Heart left ventricle (tissue), 16 donors: ENCODE data around the gene LTF. TPM values are rescaled to one million over a fixed set of nuclear protein-coding genes. Genes with fewer than 3 reads are reported as not detected.

Experiments used
- ATAC-seq, 4 donors: fragments of 200-7000 bp; cut with Tn5 transposase; one replicate each; pipeline ENCODE4 v1.9.1; 2020 to 2022; ENCODE audit warnings: moderate library complexity in 4 of 4, mild to moderate bottlenecking in 3 of 4, moderate number of reproducible peaks in 1 of 4
- DNase-seq, 5 donors: peaks; one replicate each; pipeline ENCODE4 v3.0.0-alpha.2; 2020
- H3K27ac ChIP-seq, 12 donors: fragments of 200-600 bp; sonication (generic) in 4 of 12; one replicate each; pipeline versions ENCODE4 v1.5.0 to v1.8.0; 2016 to 2022; ENCODE audit warnings: mild to moderate bottlenecking in 2 of 12
- H3K27me3 ChIP-seq, 9 donors: fragments of 200-600 bp; sonication (generic) in 2 of 9; one replicate each; pipeline versions ENCODE4 v1.5.1 to v1.8.0; 2016 to 2022; ENCODE audit warnings: mild to moderate bottlenecking in 3 of 9
- H3K36me3 ChIP-seq, 9 donors: fragments of 200-600 bp; sonication (generic) in 2 of 9; one replicate each; pipeline versions ENCODE4 v1.5.0 to v1.8.0; 2018 to 2022; ENCODE audit warnings: mild to moderate bottlenecking in 2 of 9
- H3K4me1 ChIP-seq, 12 donors: fragments of 200-600 bp; sonication (generic) in 4 of 12; one replicate each; pipeline versions ENCODE4 v1.5.0 to v1.8.0; 2016 to 2022; ENCODE audit warnings: mild to moderate bottlenecking in 3 of 12
- H3K4me3 ChIP-seq, 12 donors: fragments of 200-600 bp; sonication (generic) in 4 of 12; one replicate each; pipeline versions ENCODE4 v1.5.0 to v1.8.0; 2017 to 2022; ENCODE audit warnings: mild to moderate bottlenecking in 9 of 12, moderate library complexity in 4 of 12
- H3K9me3 ChIP-seq, 12 donors: fragments of 200-600 bp; sonication (generic) in 4 of 12; one replicate each; pipeline versions ENCODE4 v1.5.0 to v1.8.0; 2016 to 2022; ENCODE audit warnings: mild to moderate bottlenecking in 1 of 12
- CTCF ChIP-seq, 12 donors: fragments of 200-600 bp; sonication (generic) in 4 of 12; IDR thresholded peaks; one replicate each; pipeline versions ENCODE4 v1.5.0 to v1.8.0; 2018 to 2022; ENCODE audit warnings: antibody characterized with exemption in 12 of 12, mild to moderate bottlenecking in 5 of 12
- POLR2A ChIP-seq, 2 donors: fragments of 450-650 bp; IDR thresholded peaks; one replicate each; pipeline ENCODE4 v1.6.1; 2017; ENCODE audit warnings: antibody characterized with exemption in 2 of 2, mild to moderate bottlenecking in 2 of 2, moderate library complexity in 2 of 2
- WGBS, 4 donors: extraction: QIAGEN DNeasy Blood & Tissue Kit in 2 of 4; methylation state at CpG; one replicate each; pipeline versions ENCODE4 v1.1.5 to v1.1.7; 2013 to 2018; 5-methylcytosine and 5-hydroxymethylcytosine counted together
- intact Hi-C, 10 donors: fragments of 100-400 bp; cut with DNase I; formaldehyde crosslinking; loops; one replicate each; pipeline versions ENCODE4 v1.11.1 to v1.14.2; 2022
- polyA plus RNA-seq, 2 donors: library from polyadenylated mRNA; stranded (reverse); fragments of 200-250 nt; gene quantifications; one replicate each; pipeline ENCODE4 v1.2.3, GENCODE V29; 2013
- total RNA-seq, 9 donors: library from RNA; depleted of rRNA in 2 of 9; stranded (reverse); fragments of >200 nt in 2 of 9; fragmentation: NEBNext Ultra II Directional in 3 of 9; extraction: Animal tissue kit (Norgen Biotek cat#: 25700) in 3 of 9; gene quantifications; one replicate each; pipeline versions ENCODE4 v1.1.0 to v1.2.4, GENCODE V29; 2016 to 2023
- donor health status: ischemic (EF 13 %, LVEDD 7.1; RV severe dilation, severe dysfunction).
- donor health status: healthy with polysubstance abuse.
- donor health status: DM: no; HTN: yes; CAD: no.
- donor health status: DM: no; HTN: no; CAD: no.
- donor health status: ischemic (EF 25% LVEDD 6.9; RV normal size, moderate dysfunction).
- donor health status: ischemic (EF 25% LVEDD 5.7; RV mildly dilated, moderate dysfunction).
- donor health status: healthy.
- donor health status: DM: yes; HTN: yes; CAD: no.
- donor health status: ischemic (EF 35%, LVEDD 5.7; RV mildly dilated, moderate dysfunction).
- donor health status: nonischemic (EF 11% LVEDD 7.7; RV severe dilation, severe dysfunction).
- donor health status: DM: yes; HTN: yes; CAD: no.
- donor health status: PGD.
- donor health status: ischemic (EF 29% LVEDD 5.4; RV normal size, mild dysfunction).
- donor health status: nonischemic (EF 23%, LVEDD 6.1; RV moderate dilation, normal function).

Gene LTF
- total and polyA plus RNA-seq, 11 donors = 1.6 to 10.6 (median 3.0) TPM

DNA sequence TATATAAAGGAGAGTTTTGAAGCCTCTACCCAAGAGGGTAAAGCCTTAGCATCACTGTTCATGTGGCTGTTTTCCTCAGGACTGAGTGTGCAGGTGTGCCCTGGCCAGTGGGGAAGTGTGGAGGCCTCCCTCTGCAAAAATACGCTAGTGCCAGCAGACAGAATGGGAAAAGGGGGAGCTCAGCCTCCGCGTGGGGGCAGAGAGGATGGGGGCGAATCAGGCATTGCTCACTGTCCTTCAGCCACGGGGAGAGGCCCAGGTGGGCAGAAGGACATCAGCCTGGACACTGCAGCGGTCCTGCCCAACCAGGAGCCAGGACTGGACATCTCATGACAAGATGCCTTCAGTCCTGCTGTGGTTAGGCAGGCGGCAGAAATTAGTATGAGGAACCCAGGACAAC is 10.1 kb downstream of the LTF start:
- ATAC-seq (no peak), DNase-seq (no peak)
- no peak for TF ChIP-seq POLR2A (IDR thresholded peaks at IDR 0.05)
- TF ChIP-seq CTCF (IDR thresholded peaks at IDR 0.05) = no peak
- H3K27ac ChIP-seq = no peak overlapping the region
- intact Hi-C loops = no loop called here
- H3K4me1 ChIP-seq = peaks cover 0 to 6% (median 0%) of the 10 kb centered on the region in 12 donors
- no peak overlapping the region for H3K4me3 ChIP-seq
- no peaks in the 10 kb centered on the region for H3K9me3 ChIP-seq
- 75 to 92% (median 87%) methylated on average over 7 of the region's 7 CpGs for WGBS, 4 donors
- H3K27me3 ChIP-seq = no peaks in the 10 kb centered on the region
- H3K36me3 ChIP-seq = peaks cover 0 to 5% (median 0%) of the 10 kb centered on the region in 9 donors

DNA sequence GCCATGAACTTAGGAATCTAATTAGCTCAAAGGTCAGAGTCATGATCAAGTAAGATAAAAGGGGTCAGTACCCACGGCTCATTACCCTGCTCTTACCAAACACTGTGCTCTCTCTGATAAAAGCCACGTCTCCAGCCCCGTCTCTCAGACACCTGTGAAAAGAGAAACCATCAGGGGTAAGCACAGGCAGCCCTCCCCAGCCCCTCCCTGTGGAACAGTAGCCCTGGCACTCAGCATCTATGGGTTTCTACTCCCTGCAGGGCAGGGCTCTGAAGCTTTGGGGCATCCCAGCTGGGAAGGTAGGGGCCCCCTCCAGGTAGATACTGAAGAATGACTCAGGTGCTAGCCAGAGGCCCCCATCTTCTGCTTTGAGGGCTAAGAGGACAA is 10.5 kb downstream of the LTF start:
- TF ChIP-seq CTCF (IDR thresholded peaks at IDR 0.05) (no peak), POLR2A (IDR thresholded peaks at IDR 0.05) (no peak)
- Histone ChIP-seq H3K9me3 (no peaks in the 10 kb centered on the region), H3K27ac (no peak overlapping the region), H3K36me3 (peaks cover 0 to 5% (median 0%) of the 10 kb centered on the region in 9 donors), H3K4me1 (peaks cover 0 to 6% (median 0%) of the 10 kb centered on the region in 12 donors), H3K27me3 (no peaks in the 10 kb centered on the region), H3K4me3 (no peak overlapping the region)
- intact Hi-C loops = no loop called here
- WGBS, 4 donors = 48 to 80% (median 72%) methylated on average over 3 of the region's 3 CpGs
- DNase-seq (no peak), ATAC-seq (no peak)

- H3K36me3 ChIP-seq = peaks cover 0 to 5% (median 0%) of the 10 kb centered on the region in 9 donors
- no peaks in the 10 kb centered on the region for H3K27me3 ChIP-seq
- H3K4me1 ChIP-seq = peaks cover 0 to 6% (median 0%) of the 10 kb centered on the region in 12 donors
- no peak overlapping the region for H3K27ac ChIP-seq
- 76 to 81% (median 78%) methylated on average over 7 of the region's 7 CpGs for WGBS, 4 donors
- no peak overlapping the region for H3K4me3 ChIP-seq
- ATAC-seq (no peak), DNase-seq (no peak)
- intact Hi-C loops = no loop called here
- no peaks in the 10 kb centered on the region for H3K9me3 ChIP-seq
- TF ChIP-seq POLR2A (IDR thresholded peaks at IDR 0.05) = no peak
- no peak for TF ChIP-seq CTCF (IDR thresholded peaks at IDR 0.05)
These were observed 11.0 kb downstream of the LTF start for GRCh38 chr3:46453526-46454208.

DNA sequence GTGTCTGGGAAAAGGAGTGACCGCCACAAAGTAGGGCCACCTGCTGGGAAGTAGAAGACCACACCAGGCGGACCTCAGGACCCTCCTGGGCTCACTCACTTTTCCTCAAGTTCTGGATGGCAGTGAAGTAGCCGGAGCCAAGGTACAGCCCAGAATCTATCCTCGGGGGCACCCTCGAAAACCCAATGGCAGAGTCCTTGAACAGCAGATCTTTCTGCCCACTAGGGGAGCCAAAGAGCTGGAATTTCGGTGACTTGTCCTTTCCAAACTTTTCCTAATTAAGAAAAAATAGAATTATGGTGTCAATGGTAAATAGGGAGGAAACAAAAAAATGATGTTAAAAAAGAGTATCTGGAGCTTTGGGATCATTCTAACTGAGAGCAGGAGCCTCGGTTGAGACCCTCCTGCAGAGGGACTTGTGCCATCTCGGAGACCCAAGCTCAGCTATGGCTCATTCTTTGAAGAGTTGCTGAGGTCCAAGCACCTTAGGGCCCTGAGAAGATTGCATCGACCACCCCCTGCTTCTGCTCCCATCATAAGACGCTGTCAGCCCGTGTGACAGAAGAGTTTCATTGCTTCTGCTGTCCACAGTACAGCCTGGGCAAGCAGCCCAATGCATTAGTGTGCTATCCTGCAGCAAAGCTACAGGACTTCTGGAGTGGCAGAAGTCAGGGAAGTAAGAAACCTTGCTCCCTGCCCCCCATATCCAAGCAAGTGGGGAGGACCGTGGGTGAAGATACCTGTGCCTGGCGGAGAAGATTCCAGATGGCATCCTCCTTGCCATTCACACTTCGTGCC is 14.8 kb downstream of the LTF start:
- Histone ChIP-seq H3K36me3 (peaks cover 0 to 5% (median 0%) of the 10 kb centered on the region in 9 donors), H3K9me3 (no peaks in the 10 kb centered on the region), H3K27ac (no peak overlapping the region), H3K27me3 (no peaks in the 10 kb centered on the region), H3K4me1 (peaks cover 0 to 9% (median 0%) of the 10 kb centered on the region in 12 donors), H3K4me3 (no peak overlapping the region)
- TF ChIP-seq CTCF (IDR thresholded peaks at IDR 0.05) (peak; percentile 40 to 68 (median 53)), POLR2A (IDR thresholded peaks at IDR 0.05) (no peak)
- intact Hi-C loops = loop anchor here in 2 of 10 donors (10.0 kb wide), 2 partner anchors 75 to 365 kb away; partner anchors contain the start of gene CCR5 (in 1 of the 2)
- no peak for DNase-seq
- WGBS, 4 donors = 65 to 72% (median 67%) methylated on average over 12 to 14 of the region's 14 CpGs
- peak in 3 of 4 donors; percentile 33 to 62 (median 55) for ATAC-seq
